ENCODE results near the gene DKKL1.

Gene DKKL1

DNA sequence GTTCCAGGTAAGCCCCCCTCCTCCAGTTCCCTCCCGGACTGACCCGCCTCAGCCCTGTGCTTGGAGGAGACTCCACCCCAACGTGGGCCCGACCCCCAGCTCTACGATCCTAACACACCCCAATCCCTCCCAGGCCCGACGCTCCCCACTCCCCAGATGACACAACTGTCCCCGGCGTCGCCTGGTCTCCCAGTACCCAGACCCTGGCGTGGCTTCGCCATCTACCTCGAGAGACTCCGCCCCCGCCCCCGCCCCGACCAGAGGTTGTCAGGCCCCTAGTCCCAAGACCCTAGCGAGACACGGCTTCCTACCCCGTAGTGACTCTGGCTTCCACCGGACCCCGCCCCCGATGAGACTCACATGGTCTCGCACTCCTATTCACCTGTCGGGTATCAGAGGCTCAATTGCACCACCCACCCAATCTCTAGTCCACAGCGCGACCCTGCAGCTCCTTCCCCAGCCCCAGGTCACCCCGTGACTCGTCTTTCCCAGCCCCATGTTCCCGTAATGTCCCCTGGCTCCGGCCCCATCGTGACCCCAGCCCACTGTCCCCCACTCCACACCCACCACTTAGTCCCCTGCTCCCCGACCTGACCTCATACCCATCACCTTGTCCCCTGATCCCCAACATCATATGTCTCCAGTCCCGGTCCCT lies 25.5 kb upstream of the DKKL1 start:
- no peak for DNase-seq (ENCODE audit: low read depth in 2 of 2)

DNA sequence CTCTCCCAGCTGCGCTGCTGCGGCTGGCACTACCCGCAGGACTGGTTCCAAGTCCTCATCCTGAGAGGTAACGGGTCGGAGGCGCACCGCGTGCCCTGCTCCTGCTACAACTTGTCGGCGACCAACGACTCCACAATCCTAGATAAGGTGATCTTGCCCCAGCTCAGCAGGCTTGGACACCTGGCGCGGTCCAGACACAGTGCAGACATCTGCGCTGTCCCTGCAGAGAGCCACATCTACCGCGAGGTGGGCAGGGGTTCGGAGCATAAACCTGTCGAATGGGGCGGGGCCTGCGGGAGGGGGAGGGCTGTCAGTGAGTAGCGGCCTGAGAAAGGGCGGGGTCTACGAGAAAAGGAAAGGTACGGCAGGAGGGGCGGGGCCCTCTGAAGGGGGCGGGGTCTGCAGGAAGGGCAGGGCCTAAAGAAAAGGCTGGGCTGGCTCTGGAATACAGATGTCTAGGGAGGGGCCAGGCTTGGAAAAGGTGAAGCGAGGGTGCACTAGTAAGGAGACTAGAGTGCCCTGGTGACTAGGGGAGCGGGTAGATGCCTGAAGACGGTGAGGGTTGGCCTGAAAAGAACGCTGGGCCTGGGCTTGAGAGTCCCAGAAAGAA lies 24.9 kb upstream of the DKKL1 start:
- no peak for DNase-seq (ENCODE audit: low read depth in 2 of 2)

DNA sequence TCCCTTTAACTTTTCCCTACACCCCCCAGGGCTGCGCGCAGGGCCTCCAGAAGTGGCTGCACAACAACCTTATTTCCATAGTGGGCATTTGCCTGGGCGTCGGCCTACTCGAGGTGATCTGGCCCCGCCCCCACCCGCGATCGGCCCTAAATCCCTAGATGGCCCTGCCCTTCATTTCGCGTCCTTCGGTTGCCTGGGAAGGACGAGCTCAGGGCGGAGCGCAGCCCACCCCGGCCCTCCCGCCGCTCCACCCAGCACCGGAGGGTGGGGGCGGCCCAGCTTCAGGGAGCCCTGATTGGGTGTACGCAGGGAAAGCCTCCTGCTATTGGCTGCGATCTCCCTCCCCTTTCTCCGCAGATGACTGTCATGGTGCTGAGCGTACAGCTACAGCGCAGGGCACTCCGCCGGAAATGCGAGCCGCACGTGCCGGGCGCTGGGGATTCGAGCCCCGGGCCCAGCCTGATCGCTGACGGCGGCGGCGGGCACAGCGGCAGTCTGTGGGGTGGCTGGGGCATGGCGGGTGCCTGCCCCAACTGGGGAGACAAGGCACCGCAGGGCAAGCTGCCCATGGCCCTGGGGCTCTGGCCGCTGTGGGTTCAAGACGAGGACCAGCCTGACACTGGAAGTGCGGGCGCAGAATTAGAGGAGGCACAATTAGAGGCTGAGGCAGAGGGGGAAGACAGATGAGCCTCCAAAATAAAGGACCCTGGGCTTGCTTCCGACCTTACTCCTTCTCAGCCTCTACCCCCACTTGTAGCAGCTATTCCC lies 24.2 kb upstream of the DKKL1 start:
- DNase-seq (ENCODE audit: low read depth in 2 of 2), result no peak

DNA sequence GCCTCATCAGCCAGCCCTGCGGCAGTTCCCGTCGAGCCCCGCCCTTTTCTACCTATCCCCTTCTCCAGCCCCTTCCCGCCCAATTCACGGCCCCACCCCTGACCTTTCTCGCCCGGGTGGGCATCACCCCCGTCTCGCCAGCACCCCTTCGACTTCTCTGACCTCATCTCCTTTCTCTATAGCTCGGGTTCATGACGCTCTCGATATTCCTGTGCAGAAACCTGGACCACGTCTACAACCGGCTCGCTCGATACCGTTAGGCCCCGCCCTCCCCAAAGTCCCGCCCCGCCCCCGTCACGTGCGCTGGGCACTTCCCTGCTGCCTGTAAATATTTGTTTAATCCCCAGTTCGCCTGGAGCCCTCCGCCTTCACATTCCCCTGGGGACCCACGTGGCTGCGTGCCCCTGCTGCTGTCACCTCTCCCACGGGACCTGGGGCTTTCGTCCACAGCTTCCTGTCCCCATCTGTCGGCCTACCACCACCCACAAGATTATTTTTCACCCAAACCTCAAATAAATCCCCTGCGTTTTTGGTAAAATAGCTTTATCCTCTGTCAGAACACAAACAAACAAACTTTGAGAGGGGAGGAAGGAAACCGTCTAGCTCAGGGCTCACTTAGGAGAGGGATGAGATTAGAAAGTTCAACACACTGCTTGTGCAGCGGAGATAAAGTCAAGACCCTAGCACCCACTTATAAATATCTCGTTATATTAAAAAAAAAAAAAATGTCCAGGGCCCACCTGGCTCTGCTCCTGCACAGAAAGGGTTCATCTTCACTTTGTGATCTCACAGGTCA lies 23.4 kb upstream of the DKKL1 start:
- no peak for DNase-seq (ENCODE audit: low read depth in 2 of 2)

DNA sequence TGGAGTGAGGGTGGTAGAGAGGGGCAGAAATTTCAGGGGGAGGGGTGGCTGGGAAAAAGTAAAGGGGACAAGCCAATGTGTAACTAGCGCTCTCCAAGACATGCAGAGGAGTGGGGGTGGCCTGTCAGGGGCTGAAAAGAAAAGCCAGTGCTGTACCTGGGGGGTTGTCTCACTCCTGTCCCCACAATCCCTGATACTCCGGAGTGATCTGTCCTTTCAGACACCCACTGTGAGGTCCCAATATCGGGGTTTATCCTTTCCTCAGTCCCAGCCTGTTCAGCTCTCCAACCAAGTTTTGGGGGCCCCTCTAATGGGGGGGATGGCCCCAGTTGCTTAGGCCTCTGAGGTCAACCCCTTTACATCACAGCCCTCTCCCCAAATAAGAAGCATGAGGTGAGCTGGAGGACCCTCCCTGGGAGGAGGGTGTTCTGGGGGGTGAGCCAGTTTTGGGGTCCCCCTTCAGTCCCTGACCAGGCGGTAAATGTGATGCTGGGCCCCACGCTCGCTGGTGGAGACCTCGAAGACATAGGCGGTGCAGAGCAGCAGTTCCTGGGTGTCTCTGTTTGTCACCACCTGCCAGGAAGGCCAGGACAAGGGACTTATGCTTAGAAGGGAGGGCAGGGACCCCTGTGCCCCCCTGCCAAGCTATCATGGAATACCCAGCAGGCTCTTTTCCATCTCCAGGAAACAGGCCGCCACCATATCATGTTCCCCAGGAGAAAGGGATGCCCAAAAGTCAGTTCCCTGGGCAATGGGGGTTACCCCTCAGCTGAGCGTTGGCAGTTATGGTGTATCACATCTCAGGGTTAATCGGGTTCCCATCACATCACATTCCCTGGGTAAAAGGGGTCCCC lies 22.6 kb upstream of the DKKL1 start:
- no peak for DNase-seq (ENCODE audit: low read depth in 2 of 2)

DNA sequence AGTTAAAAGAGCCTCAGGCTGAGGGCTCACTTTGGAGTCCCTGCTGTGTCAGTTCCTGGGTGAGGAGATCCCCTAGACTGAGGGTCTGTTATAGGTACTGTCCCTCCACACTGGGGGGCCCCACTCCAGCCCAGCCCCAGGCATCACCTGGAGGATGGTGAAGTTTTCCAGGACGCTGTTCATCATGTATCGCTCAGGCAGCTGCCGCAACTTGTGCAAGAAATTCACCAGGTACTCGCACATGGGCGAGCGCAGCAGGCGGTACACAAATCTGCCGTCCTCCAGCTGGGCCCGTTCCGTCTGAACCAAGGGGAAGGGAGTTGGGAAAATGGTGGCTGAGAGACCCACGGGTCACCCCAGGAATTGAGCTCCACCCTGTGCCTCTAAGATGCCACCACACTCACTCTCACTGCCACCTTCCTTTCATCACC lies 21.4 kb upstream of the DKKL1 start:
- DNase-seq (ENCODE audit: low read depth in 2 of 2), result no peak

DNA sequence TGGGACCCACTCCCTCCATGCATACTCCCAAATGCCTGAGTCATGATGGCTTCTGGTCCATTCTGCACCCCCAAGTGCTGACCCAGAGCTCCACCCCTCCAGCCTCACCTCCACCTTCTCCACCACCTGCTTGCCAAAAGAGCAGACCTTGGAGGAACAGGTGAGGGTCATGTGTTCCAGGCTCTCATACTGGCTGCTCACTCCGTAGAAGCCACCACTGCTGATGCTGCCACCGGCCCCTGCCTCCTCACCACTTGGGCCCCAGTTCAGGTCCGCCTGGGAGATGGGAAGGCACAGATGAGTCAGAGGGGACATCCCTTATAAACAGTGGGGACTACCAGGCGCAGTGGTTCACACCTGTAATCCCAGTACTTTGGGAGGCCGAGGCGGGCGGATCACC lies 20.6 kb upstream of the DKKL1 start:
- DNase-seq (ENCODE audit: low read depth in 2 of 2), result no peak

DNA sequence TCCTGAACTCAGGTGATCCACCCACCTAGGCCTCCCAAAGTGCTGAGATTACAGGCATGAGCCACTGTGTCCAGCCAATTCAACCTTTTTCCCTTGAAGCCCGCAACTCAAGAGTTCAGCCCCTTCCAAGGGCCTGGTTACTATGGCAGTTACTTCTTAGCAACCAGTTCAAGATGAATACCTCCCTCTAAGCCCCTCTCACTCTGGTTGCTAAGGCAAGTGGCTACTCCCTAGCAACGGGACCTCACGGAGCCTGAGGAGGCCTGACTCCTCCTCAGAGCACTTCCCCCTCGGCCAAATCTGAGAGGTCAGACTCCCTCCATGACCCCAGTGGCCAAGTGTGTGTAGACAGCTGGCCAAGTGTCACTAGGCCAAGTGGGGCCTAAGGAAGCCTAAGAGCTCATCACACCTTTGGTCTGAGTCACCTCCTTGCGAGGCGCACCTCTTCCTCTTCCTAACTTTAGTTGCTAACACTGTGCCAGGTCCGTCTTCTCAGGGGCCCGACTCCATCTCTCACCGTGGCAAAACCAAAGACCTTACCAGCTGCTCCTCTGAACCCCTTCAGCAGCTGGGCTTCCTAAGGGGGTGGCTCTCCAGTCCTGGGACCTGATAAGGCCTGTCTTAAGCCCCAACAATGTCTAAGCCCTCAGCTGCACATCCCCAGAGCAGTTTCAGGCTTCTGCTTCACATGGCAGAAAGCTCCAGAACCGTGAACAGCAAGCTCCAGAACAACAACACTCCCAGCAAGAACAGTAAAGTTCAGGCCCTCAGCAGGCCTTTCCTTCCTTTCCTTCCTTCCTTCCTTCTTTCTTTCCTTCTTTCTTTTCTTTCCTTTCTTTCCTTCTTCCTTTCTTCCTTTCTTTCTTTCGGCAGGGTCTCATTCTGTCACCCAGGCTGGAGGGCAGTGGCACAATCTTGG lies 18.9 kb upstream of the DKKL1 start:
- no peak for DNase-seq (ENCODE audit: low read depth in 2 of 2)

DNA sequence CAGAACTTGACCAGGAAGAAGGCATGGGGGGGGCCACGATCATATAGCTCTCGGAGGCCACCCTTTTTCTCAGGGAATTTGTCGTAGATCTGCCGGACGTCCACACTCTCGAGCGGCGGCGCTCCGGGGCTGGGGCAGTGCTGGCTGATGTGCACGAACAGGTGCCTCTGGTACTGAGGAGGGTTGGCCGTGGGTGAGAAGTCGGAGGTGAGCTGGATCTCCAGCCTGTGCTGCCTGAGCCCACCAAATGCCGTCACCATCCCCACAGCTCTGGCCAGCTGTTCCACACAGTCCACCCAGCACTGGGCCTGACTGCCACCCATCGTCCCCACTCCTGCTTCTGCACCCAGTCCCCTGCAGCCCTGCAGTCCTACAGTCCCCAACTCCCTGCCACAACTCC lies 16.5 kb upstream of the DKKL1 start:
- DNase-seq (ENCODE audit: low read depth in 2 of 2), result no peak

DNA sequence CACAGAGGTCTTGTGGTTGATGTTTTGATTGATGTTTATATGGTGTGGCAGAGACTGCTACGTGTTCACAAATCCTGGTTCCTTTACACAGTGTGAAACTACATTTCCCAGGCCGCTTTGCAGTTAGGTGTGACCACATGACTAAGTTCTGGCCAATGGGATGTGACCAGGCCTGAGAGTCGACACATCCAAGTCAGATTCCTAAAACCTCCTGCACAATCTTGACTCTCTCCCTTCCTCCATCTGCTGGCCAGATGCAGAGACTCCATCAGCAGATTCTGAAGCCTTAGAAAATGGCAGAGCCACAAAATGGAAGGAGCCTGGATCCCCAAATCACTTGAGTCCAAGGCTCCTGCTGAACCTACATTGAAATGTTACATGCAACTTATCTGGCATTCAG lies 15.8 kb upstream of the DKKL1 start:
- DNase-seq (ENCODE audit: low read depth in 2 of 2), result no peak

DNA sequence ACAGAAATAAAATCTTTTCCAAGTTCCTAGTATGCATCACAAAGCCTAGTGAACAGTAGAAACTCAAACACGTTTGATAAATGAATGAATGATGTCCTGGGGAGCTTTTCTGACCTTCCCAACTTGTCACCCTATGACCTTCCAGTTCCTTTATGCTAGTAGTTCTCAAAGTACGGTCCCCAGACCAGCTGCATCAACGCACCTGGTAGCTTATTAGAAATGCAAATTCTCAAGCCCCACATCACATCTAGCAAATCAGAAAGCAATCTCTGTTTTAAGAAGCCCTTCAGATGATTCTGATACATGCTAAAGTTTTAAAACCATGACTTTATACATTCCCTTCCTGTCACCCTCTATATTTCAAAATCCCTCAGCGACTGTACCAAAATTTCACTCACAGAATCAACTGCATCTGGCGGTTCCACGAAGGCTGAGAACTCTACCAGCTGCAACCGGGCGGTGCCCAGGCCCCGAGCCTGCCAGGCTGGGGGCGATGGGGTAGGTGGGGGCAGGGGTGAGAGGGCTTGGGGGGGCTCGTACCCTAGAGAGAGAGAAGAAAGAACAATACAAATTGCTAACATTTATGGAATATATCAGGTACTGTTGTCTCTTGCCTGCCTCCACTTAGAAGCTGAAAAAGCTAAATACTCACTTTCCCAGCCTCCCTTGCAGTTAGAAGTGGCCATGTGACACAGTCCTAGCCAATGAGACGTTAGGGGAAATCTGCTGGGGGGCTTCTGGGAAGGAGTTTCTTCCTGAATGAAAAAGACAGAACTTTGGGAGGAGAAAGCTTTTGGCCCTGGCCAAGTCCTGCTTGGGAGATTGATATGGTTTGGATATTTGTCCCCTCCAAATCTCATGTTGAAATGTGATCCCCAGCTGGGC lies 15.1 kb upstream of the DKKL1 start:
- no peak for DNase-seq (ENCODE audit: low read depth in 2 of 2)

DNA sequence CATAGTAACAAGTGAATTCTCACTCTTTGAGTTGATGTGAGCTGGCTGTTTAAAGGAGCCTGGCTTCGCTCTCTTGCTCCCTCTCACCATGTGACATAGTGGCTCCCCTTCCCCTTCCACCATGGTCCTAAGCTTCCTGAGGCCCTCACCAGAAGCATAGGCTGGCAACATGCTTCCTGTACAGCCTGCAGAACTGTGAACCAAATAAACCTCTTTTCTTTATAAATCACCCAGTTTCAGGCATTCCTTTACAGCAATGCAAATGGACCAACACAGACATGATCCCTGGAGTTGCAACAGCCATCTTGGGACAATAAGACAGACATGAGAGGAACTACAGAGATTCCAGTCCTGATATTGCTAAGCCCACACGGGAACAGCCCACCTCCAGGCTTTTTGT lies 14.1 kb upstream of the DKKL1 start:
- no peak for DNase-seq (ENCODE audit: low read depth in 2 of 2)

DNA sequence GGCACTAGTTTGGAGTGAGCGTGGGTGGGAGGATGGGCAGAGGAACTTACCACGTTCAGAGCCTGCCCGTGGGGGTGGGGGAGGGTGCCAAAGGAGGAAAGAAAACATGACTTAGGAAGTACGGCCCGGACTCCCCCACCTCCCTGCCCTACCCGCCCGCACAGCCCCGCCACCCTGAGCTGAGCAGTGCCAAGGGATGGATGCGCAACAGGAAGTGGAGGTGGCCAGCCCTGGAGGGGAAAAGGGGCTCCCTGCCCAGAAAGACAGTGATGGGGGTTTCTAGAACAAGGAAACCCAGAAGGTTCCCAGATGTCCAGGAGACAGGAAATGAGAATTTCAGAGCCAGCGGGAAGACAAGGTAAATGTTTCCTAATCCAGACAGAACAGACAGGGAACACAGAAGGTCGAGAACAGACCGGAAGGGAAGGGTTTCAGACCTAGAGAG lies 7.7 kb upstream of the DKKL1 start:
- no peak for DNase-seq (ENCODE audit: low read depth in 2 of 2)

DNA sequence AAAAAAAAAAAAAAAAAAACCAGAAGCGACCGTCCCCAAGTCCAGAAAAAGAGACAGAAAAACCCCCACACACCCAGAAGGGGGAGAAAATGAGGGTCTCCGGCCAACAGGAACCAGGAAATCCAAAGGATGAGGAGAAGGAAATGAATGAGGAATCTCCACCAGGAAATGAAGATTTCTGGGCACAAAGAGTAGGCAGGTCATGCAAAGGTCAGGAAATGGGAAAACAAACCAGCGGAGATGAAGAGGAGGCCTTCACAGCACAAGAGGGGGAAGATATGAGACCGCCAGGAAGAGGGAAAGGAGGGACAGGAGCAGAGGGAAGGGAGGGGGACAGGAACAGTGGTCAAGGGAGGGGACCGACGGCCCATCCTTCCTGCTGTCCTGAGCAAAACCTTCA lies 7.3 kb upstream of the DKKL1 start:
- no peak for DNase-seq (ENCODE audit: low read depth in 2 of 2)

DNA sequence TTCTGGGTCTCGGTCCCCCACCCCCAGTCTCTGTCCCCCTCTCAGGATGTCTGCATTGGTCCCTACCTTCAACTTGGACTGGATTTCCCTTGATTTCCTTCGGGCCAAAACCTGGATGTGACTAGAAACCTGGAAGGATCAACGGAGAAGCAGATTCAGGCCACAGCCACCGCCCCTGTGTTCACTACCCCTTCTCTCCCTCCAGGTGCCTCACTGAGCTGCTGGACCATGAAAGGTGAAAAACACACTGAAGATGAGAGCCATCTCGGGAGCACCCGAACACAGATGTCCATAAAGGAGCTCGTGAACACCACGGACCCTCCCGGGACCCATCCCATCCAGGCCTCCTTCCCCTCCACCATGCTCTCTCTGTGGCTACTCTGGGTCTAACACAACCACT lies 6.5 kb upstream of the DKKL1 start:
- DNase-seq (ENCODE audit: low read depth in 2 of 2), result no peak

DNA sequence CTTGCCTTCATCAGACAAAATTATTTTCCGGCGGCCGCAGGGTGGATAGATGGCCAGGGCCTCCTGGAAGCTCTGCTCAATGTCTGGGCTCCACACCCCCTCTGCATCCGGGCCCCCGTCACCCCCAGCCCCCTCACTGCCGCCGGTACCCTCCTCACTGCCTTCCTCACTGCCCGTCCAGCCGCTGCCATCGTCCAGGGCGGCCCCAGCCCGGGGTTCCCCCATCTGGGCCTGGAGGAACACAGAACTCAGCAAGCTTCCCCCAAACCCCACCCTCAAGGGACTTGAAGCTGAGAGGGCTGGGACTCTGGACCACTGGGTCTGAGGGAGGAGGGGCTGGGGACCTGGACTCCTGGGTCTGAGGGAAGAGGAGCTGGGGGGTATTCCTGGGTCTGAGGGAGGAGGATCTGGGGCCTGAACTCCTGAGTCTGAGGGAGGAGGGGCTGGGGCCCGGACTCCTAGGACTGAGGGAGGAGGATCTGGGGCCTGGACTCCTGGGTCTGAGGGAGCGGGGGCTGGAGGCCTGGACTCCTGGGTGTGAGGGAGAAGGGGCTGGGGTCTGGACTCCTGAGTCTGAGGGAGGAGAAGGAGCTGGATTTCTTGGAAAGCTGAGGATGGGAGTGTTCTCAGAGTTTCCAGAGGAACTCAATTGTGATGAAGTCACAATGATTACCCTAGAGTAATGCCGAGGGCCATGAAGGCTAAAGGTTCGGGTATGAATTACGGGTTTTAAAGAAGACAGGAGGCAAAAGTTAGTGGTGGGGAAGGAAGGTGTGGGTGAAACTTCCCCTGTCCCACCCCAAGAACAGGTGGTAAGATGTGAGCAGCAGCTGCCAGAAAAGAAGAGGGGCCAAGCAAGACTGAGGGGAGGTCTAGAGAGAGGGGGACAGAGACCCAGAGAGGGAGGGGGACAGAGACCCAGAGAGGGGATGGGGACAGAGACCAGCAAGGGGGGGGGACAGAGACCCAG lies 3.5 kb upstream of the DKKL1 start:
- no peak for DNase-seq (ENCODE audit: low read depth in 2 of 2)

DNA sequence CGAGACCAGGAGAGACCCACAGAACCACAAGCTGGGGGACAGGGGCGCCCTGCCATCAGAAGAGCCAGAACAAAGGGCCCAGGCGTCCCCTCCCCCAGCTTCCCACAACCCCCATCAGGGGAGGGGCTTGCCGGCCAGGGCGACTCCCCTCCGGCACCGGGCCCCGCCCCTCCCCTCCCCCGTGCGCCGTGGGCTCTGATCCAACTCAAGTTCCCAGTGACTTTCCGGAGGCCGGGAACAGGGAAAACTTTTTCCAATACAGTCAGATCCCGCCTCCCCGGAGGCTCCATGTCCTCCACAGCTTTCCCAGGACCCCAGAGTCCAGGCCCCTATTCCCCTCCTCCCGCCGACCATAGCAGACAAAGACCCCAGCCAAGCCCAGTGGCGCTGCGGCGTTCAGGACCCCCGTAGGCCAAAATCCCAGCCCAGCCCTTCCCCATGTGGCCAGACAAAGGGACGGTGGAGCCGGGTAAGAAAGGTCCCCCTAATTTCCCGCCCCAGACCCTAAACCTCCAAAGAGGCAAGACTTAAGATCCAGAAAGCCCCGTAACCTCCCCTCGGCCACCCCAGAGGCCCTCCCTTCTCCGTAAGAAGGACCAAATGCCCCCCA lies 2.1 kb upstream of the DKKL1 start:
- DNase-seq (ENCODE audit: low read depth in 2 of 2), result no peak

Data from stimulated activated CD8-positive, alpha-beta memory T cell treated with anti-CD3 and anti-CD28 coated beads, Interleukin-15, amount 100 ng/mL, for 48 hours (primary cell).